K562 (cell line): ENCODE measurements around the gene ZBTB46. TPM values are rescaled to one million over a fixed set of nuclear protein-coding genes. Genes with fewer than 3 reads are reported as not detected.

Experiments
- ATAC-seq: fragments of 200-7000 bp; cut with Tn5 transposase; 3 replicates; pipeline ENCODE4 v1.9.1; 2020; ENCODE audit warnings: moderate library complexity
- BruUV-seq: library from RNA; stranded (reverse); fragments of 400-500 nt; replicated peaks from 2 replicates; lab custom pipeline; 2021; lab: Mats Ljungman, UMichigan
- CTCF ChIA-PET: fragments of 300-600 bp; formaldehyde crosslinking; extraction: SDS; loops from one replicate; lab custom pipeline; 2021; ENCODE audit warnings: low intra/inter-chr PET ratio; lab: Yijun Ruan, JAX
- POLR2A ChIA-PET: fragments of 300-600, 350-650 bp; sonication (Branson Sonifier 250); formaldehyde crosslinking; extraction: SDS; loops from one replicate; lab custom pipeline; 2021; ENCODE audit warnings: antibody characterized with exemption, inconsistent platforms; lab: Yijun Ruan, JAX
- DNase-seq, 4 experiments: peaks; one replicate each; pipeline versions ENCODE4 v3.0.0 to v3.0.0-alpha.2; 2011 to 2018; ENCODE audit warnings: low spot score in 3 of 4, mixed read lengths in 3 of 4; ENCODE audit errors: extremely low read depth in 1 of 4
- FAIRE-seq: peaks from 2 replicates; lab custom pipeline; 2011; peaks lifted over from hg19 to GRCh38; lab: Jason Lieb, UNC
- H2AFZ ChIP-seq: 2 replicates; pipeline ENCODE4 v1.6.0; 2011; ENCODE audit warnings: low read depth, low read length, control low read depth, inconsistent platforms
- H3K27ac ChIP-seq: fragments of 200-600 bp; 3 replicates; pipeline ENCODE4 v1.8.0; 2011; ENCODE audit warnings: low read depth, mild to moderate bottlenecking, control low read depth, inconsistent platforms, low read length, moderate library complexity, mixed read lengths; ENCODE audit errors: extremely low read depth
- H3K27me3 ChIP-seq, 2 experiments: fragments of 300-600 bp in 1 of 2; 2 replicates in 1 of 2; 3 replicates in 1 of 2; pipeline versions ENCODE4 v1.6.0 to v1.8.0; 2011; ENCODE audit warnings: inconsistent platforms in 2 of 2, low read length in 2 of 2, mild to moderate bottlenecking in 1 of 2, mixed read lengths in 1 of 2, moderate library complexity in 1 of 2; ENCODE audit not compliant: control insufficient read depth in 2 of 2, insufficient read depth in 2 of 2
- H3K36me3 ChIP-seq: fragments of 300-600 bp; 3 replicates; pipeline ENCODE4 v1.8.0; 2011; ENCODE audit warnings: mild to moderate bottlenecking, low read length, inconsistent platforms; ENCODE audit not compliant: control insufficient read depth, insufficient read depth
- H3K4me1 ChIP-seq, 2 experiments: fragments of 200-600 bp in 1 of 2; replicated peaks in 1 of 2; 2 replicates in 1 of 2; 3 replicates in 1 of 2; pipeline versions ENCODE4 v1.5.1 to v1.8.0; 2011; ENCODE audit warnings: inconsistent platforms in 2 of 2, low read length in 2 of 2, mild to moderate bottlenecking in 1 of 2, mixed read lengths in 1 of 2, moderate library complexity in 1 of 2; ENCODE audit not compliant: control insufficient read depth in 2 of 2, insufficient read depth in 2 of 2
- H3K4me2 ChIP-seq: 2 replicates; pipeline ENCODE4 v1.6.1; 2011; ENCODE audit warnings: low read length, control low read depth, inconsistent platforms, mixed read lengths; ENCODE audit not compliant: insufficient read depth
- H3K4me3 ChIP-seq: fragments of 200-600 bp; sonication (generic), shearing (Covaris generic); 2 replicates; pipeline ENCODE4 v1.5.1; 2016; ENCODE audit warnings: control low read depth, inconsistent platforms
- H3K79me2 ChIP-seq: fragments of 200-600 bp; 3 replicates; pipeline ENCODE4 v1.8.0; 2011; ENCODE audit warnings: low read length, inconsistent platforms; ENCODE audit not compliant: control insufficient read depth, insufficient read depth
- H3K9ac ChIP-seq, 2 experiments: 2 replicates each; pipeline versions ENCODE4 v1.6.0 to v1.6.1; 2011; ENCODE audit warnings: low read depth in 2 of 2, low read length in 2 of 2, control low read depth in 1 of 2, inconsistent platforms in 1 of 2, mild to moderate bottlenecking in 1 of 2, mixed read lengths in 1 of 2; ENCODE audit not compliant: insufficient read depth in 1 of 2
- H3K9me1 ChIP-seq: one replicate; pipeline ENCODE4 v1.6.0; 2011; ENCODE audit warnings: inconsistent platforms, mild to moderate bottlenecking, low read length, moderate library complexity; ENCODE audit not compliant: control insufficient read depth, insufficient read depth
- H3K9me3 ChIP-seq: replicated peaks from 2 replicates; pipeline ENCODE4 v1.5.1; 2011; ENCODE audit warnings: low read depth, low read length, inconsistent platforms; ENCODE audit not compliant: control insufficient read depth, insufficient read depth
- H4K20me1 ChIP-seq: replicated peaks from 2 replicates; pipeline ENCODE4 v1.6.1; 2011; ENCODE audit warnings: low read length, inconsistent platforms, mixed read lengths; ENCODE audit not compliant: control insufficient read depth, insufficient read depth
- ARNT ChIP-seq, 2 experiments: fragments of 450-650 bp; IDR thresholded peaks; 2 replicates each; pipeline ENCODE4 v1.6.1; 2016; ENCODE audit warnings: mild to moderate bottlenecking in 1 of 2
- PHTF2 ChIP-seq: fragments of 250-450 bp; sonication (Bioruptor Pico); IDR thresholded peaks from 2 replicates; pipeline ENCODE4 v1.5.0; 2021; ENCODE audit warnings: mild to moderate bottlenecking
- ZNF121 ChIP-seq: sonication (generic); formaldehyde crosslinking; conservative IDR thresholded peaks from 2 replicates; pipeline ENCODE4 v1.8.0; 2022; ENCODE audit warnings: missing genetic modification reagents
- ZNF263 ChIP-seq: sonication (generic); formaldehyde crosslinking; IDR thresholded peaks from 2 replicates; pipeline ENCODE4 v1.8.0; 2022; ENCODE audit warnings: mild to moderate bottlenecking, missing genetic modification reagents, borderline replicate concordance
- WGBS: fragments of 100-300 bp; shearing (Covaris generic); methylation state at CpG from one replicate; pipeline ENCODE4 v1.1.6; 2016; ENCODE audit warnings: low coverage, mixed read lengths; ENCODE audit not compliant: insufficient coverage; ENCODE audit errors: missing lambda C conversion rate; 5-methylcytosine and 5-hydroxymethylcytosine counted together
- in situ Hi-C: fragments of 300-500 bp; cut with MboI; formaldehyde crosslinking; loops from 4 replicates; pipeline ENCODE4 v1.15.0; 2018; ENCODE audit warnings: inconsistent platforms, mixed read lengths
- intact Hi-C: fragments of 100-400 bp; cut with micrococcal nuclease; formaldehyde crosslinking; loops from 2 replicates; pipeline ENCODE4 v1.14.2; 2022
- polyA plus RNA-seq, 8 experiments: library from polyadenylated mRNA; depleted of rRNA in 4 of 8; stranded (reverse) in 5 of 8; unstranded in 3 of 8; fragments of >200 nt; fragmentation: Nextera tagmentation in 2 of 8; fragmentation: Illumina TruSeq in 1 of 8; extraction: Ambion mirVana in 2 of 8; extraction: Trizol in 1 of 8; gene quantifications; 2 replicates each; pipeline versions ENCODE4 v1.2.1 to v1.2.3, GENCODE V29; 2011 to 2014; ENCODE audit warnings: inconsistent platforms in 1 of 8, missing spikeins in 1 of 8
- total RNA-seq, 7 experiments: library from RNA; depleted of rRNA in 6 of 7; stranded (reverse); fragments of >200 nt in 6 of 7; fragmentation: Illumina TruSeq in 2 of 7; extraction: Trizol in 2 of 7; gene quantifications; 2 replicates each; pipeline versions ENCODE4 v1.2.1 to v1.2.3, GENCODE V29; 2011 to 2021; ENCODE audit warnings: low replicate concordance in 1 of 7
- TF ChIP-seq, protein P1 (sequence below): sonication (generic); formaldehyde crosslinking; IDR thresholded peaks from 2 replicates; pipeline ENCODE4 v1.8.0; 2023; ENCODE audit warnings: mild to moderate bottlenecking, missing genetic modification reagents

The ZBTB46 gene
- total and polyA plus RNA-seq, 9 of the 15 experiments (the other 6 are each of a cell fraction or from before 2014, with no cell fraction given), result 0.29 to 4.1 (median 1.1) TPM

DNA sequence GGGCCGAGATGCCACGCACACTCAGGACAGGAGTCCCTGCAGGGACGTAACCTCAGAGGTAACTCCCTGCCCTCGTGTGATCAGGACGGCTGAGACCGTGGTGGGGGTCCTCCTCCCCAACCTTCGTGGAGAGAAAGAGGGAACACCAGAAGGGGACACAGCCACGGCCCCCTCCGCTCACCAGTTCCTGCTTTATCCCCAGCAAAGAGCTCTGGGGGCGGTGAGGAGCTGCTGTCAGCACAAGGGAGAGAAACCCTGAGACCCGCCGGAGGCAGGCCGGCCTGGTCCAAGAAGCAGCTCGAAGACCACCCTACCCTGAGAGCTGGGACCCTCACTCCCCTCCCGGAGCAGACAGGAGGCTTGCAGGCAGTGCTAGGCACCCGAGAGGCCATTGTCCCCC lies 47.1 kb downstream of the ZBTB46 start (continued):
- TF ChIP-seq, protein P1, sequence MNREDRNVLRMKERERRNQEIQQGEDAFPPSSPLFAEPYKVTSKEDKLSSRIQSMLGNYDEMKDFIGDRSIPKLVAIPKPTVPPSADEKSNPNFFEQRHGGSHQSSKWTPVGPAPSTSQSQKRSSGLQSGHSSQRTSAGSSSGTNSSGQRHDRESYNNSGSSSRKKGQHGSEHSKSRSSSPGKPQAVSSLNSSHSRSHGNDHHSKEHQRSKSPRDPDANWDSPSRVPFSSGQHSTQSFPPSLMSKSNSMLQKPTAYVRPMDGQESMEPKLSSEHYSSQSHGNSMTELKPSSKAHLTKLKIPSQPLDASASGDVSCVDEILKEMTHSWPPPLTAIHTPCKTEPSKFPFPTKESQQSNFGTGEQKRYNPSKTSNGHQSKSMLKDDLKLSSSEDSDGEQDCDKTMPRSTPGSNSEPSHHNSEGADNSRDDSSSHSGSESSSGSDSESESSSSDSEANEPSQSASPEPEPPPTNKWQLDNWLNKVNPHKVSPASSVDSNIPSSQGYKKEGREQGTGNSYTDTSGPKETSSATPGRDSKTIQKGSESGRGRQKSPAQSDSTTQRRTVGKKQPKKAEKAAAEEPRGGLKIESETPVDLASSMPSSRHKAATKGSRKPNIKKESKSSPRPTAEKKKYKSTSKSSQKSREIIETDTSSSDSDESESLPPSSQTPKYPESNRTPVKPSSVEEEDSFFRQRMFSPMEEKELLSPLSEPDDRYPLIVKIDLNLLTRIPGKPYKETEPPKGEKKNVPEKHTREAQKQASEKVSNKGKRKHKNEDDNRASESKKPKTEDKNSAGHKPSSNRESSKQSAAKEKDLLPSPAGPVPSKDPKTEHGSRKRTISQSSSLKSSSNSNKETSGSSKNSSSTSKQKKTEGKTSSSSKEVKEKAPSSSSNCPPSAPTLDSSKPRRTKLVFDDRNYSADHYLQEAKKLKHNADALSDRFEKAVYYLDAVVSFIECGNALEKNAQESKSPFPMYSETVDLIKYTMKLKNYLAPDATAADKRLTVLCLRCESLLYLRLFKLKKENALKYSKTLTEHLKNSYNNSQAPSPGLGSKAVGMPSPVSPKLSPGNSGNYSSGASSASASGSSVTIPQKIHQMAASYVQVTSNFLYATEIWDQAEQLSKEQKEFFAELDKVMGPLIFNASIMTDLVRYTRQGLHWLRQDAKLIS (CRISPR knock-in tag), result no peak
- no peak for TF ChIP-seq PHTF2 (CRISPR knock-in tag)
- TF ChIP-seq ARNT (IDR thresholded peaks at IDR 0.05), result no peak

DNA sequence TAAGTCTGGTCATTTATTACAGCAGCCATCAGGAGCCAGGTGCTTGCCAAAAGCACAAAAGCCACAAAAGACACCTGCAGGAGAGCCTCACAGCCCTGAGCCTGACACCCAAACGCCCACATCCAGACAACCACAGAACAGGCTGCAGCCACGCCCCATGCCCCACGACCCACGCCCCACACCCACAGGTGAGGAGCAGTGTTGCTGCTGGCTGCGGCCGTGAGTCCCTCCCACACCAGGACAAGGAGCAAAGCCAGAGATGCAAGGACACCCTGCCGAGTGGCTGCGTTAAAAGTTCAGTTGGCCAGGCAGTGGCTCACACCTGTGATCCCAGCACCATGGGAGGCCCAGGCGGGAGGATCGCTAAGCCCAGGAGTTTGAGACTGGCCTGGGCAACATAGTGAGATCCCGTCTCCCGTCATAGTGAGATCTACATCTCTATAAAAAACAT lies 48.5 kb downstream of the ZBTB46 start:
- Histone ChIP-seq H3K4me1 (peaks cover 5 to 25% of the 10 kb centered on the region in 2 experiments; a peak in 4 of 5 replicates), H4K20me1 (no peaks in the 10 kb centered on the region), H3K9ac (0 out of 4 replicates have a peak overlapping the region, but pooled peaks of 1 of the 2 experiments have one; percentile 45), H3K4me3 (no peak overlapping the region), H3K27me3 (no peaks in the 10 kb centered on the region), H3K9me3 (no peaks in the 10 kb centered on the region), H3K9me1 (no peaks in the 10 kb centered on the region), H3K79me2 (no peaks in the 10 kb centered on the region), H2AFZ (no peak overlapping the region), H3K4me2 (no peak overlapping the region), H3K36me3 (no peaks in the 10 kb centered on the region), H3K27ac (no peak overlapping the region)
- ATAC-seq (no peak), FAIRE-seq (no peak), DNase-seq (no peak)
- intact Hi-C loops (loop anchor here (10.0 kb wide), 2 partner anchors 78 to 192 kb away; partner anchors contain the start of genes ARFRP1, SAMD10 and ZGPAT), in situ Hi-C loops (no loop called here)
- WGBS, result 36% methylated on average over 12 of the region's 12 CpGs
- BruUV-seq, result no TSS peak
- ChIA-PET CTCF (no interaction called here), POLR2A (no interaction called here)
- TF ChIP-seq ZNF121 (CRISPR knock-in tag) (peak; percentile 60; the same call in 1 of the 2 replicates), ZNF263 (CRISPR knock-in tag) (no peak)
